Esophagus muscularis mucosa (tissue), 3 donors: ENCODE data around the gene ZNF324B.

Experiments
- CTCF ChIP-seq, 3 experiments: fragments of 200-600 bp in 2 of 3; fragments of 450-650 bp in 1 of 3; sonication (generic) in 2 of 3; IDR thresholded peaks; one replicate each; pipeline ENCODE4 v1.5.1; 2017 to 2019; ENCODE audit warnings: antibody characterized with exemption in 3 of 3, mild to moderate bottlenecking in 2 of 3, moderate library complexity in 1 of 3
- POLR2A ChIP-seq: fragments of 450-650 bp; IDR thresholded peaks from one replicate; pipeline ENCODE4 v1.6.1; 2017; ENCODE audit warnings: antibody characterized with exemption, moderate library complexity, mild to moderate bottlenecking, low read depth
- POLR2AphosphoS5 ChIP-seq, 2 donors: sonication (generic); formaldehyde crosslinking; IDR thresholded peaks; one replicate each; pipeline ENCODE4 v1.6.1; 2017; ENCODE audit warnings: antibody characterized with exemption in 2 of 2

- TF ChIP-seq POLR2AphosphoS5 (IDR thresholded peaks at IDR 0.05): no peak
- TF ChIP-seq POLR2A: no peak
- TF ChIP-seq CTCF (IDR thresholded peaks at IDR 0.05): no peak
Measured at GRCh38 chr19:58477130-58477529, 25.7 kb downstream of the ZNF324B start.
